Right lobe of liver (tissue), 4 donors: ENCODE measurements around the gene GMDS.

Experiments
- CTCF ChIP-seq, 4 donors: fragments of 200-600 bp in 3 of 4; fragments of 450-650 bp in 1 of 4; IDR thresholded peaks; one replicate each; pipeline versions ENCODE4 v1.5.1 to v1.8.0; 2016 to 2022; ENCODE audit warnings: antibody characterized with exemption in 4 of 4, mild to moderate bottlenecking in 2 of 4
- POLR2A ChIP-seq: fragments of 450-650 bp; IDR thresholded peaks from one replicate; pipeline ENCODE4 v1.6.1; 2017; ENCODE audit warnings: antibody characterized with exemption, mild to moderate bottlenecking
- donor health status: DM: no; HTN: no; CAD: no.
- donor health status: DM: no; HTN: no; CAD: no.
- donor health status: DM: no; HTN: yes; CAD: no.

GRCh38 chr6:1679031-1679687 lies 566.2 kb downstream of the GMDS start:
- TF ChIP-seq CTCF (IDR thresholded peaks at IDR 0.05) (no peak), POLR2A (no peak)
